HFF-Myc (cell line): ENCODE measurements around the gene LRRC57.

ENCODE experiments used
- DNase-seq: peaks from one replicate; pipeline ENCODE4 v3.0.0-alpha.2; 2011; ENCODE audit warnings: low read depth; ENCODE audit errors: extremely low read depth
- H3K4me3 ChIP-seq: replicated peaks from 2 replicates; pipeline ENCODE4 v1.5.1; 2011; ENCODE audit warnings: low read depth, mild to moderate bottlenecking, control low read depth, low read length
- CTCF ChIP-seq: IDR thresholded peaks from 2 replicates; pipeline ENCODE4 v1.5.1; 2012; ENCODE audit warnings: mild to moderate bottlenecking, low read depth, low read length, control low read depth; ENCODE audit errors: missing control alignments

The LRRC57 gene

GRCh38 chr15:42549741-42550392, 1.3 kb upstream of the LRRC57 start:
- peak overlapping the region; percentile 98 for H3K4me3 ChIP-seq
- DNase-seq: no peak
- TF ChIP-seq CTCF: no peak

- no peak for TF ChIP-seq CTCF
- DNase-seq: peak; percentile 14
- H3K4me3 ChIP-seq: peak overlapping the region; percentile 98
These were observed 469 bp upstream of the LRRC57 start for GRCh38 chr15:42549032-42549491.

GRCh38 chr15:42547918-42548248, 710 bp downstream of the LRRC57 start:
- peak overlapping the region; percentile 98 for H3K4me3 ChIP-seq
- peak; percentile 2 for DNase-seq
- TF ChIP-seq CTCF: no peak

GRCh38 chr15:42544853-42545629, 3.6 kb downstream of the LRRC57 start:
- no peak for TF ChIP-seq CTCF
- DNase-seq: no peak
- no peak overlapping the region for H3K4me3 ChIP-seq

- DNase-seq: no peak
- no peak for TF ChIP-seq CTCF
- no peak overlapping the region for H3K4me3 ChIP-seq
These were observed 15.3 kb downstream of the LRRC57 start for GRCh38 chr15:42533246-42533645.

- no peak for TF ChIP-seq CTCF
- no peak overlapping the region for H3K4me3 ChIP-seq
- DNase-seq: peak; percentile 16
These were observed 19.6 kb downstream of the LRRC57 start for GRCh38 chr15:42528970-42529369.
